GM18867 (cell line): ENCODE results near the gene BBC3.

ENCODE experiments used
- ATAC-seq: cut with Tn5 transposase; IDR thresholded peaks from one replicate; pipeline ENCODE4 v1.9.1; 2021; ENCODE audit warnings: mild to moderate bottlenecking, moderate library complexity; ENCODE audit not compliant: unreplicated experiment

BBC3 gene

DNA sequence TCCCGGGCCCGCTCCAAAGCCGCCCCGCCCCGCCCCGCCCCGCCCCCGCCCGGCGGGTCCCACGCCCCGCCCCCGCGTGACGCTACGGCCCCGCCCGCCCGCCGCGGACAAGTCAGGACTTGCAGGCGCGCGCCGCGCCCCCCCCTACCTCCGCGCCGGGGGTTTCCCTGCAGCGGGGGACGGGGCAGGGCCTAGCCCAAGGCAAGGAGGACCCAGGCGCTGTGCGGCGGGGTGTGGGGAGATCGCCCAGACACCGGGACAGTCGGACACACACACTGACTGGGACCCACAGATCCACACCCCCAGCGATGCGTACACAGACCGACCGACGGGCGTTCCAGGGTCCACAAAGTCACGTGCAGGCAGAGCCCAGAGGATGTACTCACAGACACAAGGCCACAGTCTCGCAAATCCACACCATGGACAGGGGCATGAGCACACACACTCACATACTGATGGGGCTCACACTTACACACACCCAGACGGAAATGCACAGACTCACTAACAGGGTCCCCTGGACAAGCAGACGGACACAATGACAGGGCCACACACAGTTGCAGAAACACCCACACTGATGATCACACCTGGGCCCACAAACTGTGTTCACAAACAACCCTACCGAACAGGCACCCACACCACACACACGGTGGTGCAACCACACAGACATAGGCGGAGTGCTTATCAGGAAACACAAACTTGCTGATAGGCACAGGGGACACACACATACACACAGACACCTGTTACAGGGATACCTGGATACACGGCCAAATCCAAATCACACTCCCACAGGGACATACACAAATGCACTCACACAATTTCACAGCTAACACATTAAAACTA is 436 bp upstream of the BBC3 start:
- peak; percentile 45 for ATAC-seq

DNA sequence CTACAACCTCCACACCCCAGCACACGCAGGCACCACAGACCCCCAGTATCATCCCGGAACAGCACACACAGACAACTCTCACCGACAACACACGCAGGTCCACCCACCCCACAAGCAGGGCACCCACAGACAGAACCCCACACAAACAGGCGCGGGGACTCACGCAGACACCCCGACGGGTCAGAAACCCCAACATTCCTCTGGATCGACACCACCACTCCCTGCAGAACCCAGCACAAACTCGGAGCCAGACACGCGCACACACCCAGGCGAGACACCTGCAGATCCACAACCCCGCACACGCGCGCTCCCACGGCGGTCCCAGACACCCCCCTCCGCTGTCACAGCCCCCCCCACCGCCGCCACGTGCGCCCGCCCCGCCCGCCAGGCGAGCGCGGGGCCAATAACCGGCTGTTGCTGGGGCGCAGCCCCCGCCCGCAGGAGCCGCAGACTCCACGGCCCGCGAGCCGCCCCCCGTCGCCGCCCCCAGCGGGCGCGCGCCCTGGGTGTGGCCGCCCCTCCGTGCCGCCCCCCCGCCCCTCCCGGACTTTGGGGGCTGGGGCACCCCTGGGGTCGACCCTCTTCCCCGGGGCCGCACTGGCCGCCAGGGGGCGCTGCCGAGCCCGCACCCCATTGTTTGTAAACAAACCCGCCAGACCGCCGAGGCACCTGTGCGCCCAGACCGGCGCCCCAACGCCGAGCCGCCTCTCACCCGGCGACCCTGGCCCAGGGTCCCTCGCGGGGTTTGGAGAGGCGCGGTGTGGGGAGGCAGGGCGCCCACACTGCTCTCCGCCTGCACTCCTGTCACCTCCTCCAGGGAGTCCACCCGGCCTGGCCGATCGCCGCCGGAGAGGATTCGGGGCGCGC is 712 bp downstream of the BBC3 start:
- peak; percentile 24 for ATAC-seq

DNA sequence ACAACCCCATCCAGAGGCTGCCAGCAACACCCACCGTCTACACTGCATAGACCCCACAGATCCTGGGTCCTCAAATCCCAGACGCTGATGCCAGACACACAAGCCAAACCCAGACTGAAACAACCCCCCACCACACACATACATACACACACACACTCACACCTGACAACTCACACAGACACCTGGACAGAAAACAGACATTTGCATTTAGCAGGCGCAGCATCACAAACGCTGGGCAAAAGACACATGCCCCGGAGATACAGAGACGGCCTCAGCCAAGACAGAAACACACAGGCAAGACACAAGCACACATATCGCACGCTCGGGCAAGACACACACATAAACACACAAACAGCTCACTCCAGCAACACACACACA is 1.3 kb downstream of the BBC3 start:
- ATAC-seq: no peak

DNA sequence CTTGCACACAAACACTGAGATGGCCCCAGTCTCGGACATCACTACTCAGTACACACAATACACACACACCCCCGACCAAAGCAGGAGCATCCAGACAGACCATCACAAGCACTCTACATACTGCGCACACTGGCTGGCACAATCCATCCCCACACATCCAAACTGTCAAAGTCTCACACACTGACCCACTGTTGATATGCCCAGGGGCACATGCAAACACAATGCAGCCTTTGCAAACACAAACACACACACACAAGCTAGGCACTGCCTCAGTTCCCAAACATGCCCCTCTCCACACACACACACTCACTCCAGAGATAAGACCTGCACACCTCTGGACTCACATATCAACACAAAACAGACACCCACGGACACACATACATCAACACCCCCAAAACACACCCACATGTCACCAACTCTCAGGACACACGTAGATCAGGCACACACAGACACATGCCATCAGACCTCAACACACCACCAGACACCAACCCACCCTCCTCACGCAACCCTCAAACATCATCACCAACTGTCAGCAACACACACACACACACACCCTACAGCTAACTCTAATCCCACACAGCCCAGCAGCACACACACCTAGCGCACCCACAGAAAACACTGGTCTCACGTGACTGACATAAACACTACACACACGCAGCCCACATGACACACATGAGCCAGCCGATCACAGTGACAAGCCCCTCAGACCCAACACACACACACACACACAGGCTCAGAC is 1.9 kb downstream of the BBC3 start:
- no peak for ATAC-seq

DNA sequence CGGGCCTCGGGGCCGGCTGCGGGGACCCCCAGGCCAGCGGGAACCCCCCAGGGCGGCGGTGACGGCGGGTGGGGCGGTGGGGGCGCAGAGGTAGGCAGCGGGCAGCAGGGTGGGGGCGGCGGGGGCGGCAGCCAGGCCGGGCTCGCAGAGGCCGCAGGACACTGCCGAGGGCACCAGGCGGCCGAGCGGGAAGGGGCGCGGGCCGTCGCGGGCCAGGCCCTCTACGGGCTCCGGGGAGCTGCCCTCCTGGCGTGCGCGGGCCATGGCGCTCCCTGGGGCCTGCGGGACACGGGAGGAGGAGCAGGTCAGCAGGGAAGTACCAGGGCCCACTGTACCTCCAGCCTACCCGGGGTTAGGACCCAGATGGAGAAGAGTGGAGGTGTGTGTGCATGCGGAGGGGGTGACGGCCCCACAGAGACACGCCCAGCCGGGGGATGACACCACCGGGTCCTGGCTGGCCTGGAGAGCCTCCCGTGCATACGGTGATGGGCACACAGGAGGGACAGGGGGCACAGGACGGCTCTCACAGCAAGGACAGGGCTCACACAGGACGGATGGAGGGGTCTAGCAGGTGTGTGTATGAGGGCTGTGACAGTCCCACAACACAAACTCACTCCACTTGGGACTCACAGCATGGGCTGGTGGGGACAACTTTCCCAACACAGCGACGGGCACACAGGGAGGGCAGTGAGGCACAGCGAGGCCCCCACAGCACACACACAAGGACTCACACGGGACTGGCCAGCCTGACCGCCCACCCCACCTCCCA is 2.6 kb downstream of the BBC3 start:
- ATAC-seq: no peak

DNA sequence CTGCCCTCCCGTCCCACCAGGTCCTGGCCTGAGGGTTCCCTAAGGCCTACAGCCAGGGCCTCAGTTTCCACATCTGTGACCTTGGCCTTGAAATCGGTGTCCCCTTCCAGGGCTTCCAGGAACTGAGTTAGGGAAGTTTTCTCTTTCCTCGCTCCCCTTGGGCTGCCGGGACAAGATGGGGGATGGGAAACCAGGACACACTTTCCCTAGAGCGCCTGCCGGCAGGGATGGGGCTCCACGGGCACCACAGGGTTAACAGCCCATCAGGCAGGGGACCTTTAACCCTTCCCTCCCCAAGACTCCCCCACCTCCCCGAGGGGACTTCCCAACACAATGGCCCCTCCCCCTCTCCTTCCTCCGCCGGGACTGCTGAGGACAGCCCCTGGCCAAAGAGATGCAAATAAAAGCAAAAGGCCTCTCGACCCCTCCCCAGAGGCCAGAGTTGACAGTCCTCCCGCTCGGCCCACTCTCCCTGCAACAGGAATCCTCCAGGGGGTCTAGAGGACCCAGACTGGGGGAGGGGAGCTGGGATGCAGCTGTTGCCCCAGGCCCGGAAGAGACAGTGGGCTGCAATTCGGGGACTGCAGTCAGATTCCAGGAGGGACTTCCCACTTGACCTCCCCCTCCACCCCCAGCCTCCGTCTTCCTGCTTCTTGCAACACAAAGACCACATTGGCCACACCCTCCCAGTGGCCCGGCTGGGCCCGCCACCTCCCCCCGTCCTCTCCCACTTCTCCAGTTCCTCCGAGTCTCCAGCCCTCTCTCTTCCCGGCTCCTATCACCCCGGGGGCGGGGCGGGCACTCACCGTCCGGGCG is 3.4 kb downstream of the BBC3 start:
- ATAC-seq: no peak

DNA sequence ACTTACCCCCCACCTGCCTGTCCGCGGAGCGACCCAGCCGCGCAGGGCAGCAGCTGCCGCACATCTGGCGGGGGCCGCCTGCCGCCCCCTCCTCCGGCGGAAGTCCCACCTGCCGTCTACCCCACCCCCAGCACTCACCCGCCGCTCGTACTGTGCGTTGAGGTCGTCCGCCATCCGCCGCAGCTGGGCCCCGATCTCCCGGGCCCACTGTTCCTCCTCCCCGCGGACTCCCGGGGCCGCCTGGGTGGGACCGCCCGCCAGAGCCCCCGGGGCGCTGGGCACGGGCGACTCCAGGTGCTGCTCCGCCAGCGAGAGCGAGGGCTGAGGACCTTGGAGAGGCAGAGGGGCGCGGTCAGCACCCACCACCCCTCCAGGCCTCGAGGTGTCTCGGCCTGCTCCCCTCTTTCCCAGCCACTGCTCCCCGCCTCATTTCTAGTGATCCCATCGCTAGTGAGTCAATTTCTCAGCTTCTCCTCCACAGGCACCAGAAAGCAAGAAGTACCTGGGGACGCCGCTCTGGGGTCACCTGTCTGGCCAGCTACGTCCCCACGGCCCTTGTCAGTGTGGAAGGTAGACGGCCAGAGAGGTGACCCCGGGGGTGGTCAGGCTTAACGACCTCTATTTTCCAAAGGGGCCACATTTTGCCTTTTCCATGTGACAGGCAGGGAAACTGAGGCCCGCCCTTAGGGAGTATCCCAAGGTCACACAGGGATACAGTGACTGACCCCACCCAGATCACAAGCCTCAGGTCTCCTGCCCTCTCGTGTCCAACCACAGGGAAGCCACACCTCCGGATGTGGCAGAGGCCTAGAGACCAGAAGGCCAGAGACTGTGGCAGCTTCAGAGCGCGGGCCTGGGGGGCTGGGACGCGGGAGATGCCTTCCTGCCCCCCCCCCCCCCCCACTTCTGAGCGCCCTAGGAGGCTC is 4.3 kb downstream of the BBC3 start:
- no peak for ATAC-seq

DNA sequence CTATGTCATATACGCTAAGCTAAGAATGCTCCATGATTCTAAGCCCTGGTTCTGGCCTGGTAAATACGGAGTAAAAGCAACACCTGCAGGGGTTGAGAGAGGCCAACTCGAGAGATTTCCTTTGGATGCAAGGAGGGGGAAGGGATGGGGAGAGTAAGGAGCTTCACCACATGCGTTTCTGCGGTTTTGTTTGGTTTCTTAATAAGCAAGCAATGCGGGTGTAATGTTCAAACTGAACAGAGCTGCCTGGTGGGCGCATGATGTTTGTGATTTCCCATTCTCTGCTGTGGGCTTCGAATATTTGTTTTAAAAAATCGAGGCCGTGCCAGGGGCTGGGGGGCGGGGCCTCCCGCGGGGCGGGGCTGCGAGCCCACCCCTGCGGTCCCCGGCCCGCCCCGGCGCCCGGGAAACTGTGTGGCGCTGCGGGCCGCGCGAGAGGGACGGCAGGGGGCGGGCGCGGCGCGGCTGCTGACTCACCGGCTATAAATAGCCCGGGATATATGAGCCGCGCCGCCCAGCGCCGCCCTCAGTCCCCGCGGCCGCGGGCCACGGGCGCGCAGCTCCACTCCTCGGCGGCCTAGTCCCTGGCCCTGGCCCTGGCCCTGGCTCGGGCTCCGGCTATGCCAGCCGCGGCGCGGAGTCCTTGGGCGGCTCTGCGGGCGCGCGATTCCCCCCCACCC is 5.1 kb downstream of the BBC3 start:
- peak; percentile 49 for ATAC-seq

DNA sequence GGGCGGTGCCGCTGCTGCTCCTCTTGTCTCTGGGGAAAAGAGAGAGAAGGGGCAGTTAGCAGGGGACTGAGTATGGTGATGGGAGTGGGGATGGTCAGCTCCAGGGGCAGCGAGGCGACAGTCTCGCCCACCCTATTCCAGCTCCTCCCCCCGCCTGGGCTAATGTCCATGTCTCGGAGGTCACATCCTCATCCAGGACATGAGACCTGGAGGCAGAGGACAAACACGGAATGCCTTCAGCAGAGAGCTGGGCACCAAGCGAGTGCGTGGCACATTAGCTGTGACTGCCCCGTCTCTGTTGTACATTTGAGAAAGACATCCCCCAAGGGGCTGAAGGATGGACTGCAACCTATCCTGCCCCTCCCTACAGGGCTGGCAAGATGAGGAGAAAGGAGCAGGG is 9.1 kb downstream of the BBC3 start:
- ATAC-seq: no peak

DNA sequence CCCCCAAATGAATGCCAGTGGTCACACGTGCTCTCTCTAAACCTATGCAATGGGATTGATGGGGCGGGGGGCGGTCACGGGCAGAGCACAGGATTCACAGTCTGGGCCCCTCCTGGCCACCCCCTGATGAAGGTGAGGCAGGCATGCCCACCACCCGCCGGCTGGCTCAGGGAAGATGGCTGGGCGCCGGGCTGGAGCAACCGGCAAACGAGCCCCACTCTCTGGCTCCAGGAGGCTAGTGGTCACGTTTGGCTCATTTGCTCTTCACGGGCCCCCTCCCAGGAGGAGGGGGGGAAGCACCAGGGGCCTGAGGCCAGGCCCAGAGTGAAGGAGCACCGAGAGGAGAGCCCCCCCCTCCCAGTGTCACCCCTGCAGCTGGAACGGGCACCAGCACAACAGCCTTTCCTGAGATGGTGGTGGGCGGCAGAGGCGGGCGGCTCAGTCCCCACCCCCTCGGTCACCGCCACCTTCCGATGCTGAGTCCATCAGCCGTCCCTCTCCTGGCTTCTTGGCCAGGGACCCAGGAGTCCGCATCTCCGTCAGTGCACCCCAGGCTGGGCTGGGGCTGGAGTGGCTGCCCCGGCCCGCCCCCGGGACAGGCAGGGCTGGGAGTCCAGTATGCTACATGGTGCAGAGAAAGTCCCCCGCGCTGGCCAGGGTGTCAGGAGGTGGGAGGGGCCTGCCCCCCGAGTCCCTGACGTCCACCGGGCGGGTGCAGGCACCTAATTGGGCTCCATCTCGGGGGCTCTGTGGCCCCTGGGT is 9.7 kb downstream of the BBC3 start:
- ATAC-seq: no peak

DNA sequence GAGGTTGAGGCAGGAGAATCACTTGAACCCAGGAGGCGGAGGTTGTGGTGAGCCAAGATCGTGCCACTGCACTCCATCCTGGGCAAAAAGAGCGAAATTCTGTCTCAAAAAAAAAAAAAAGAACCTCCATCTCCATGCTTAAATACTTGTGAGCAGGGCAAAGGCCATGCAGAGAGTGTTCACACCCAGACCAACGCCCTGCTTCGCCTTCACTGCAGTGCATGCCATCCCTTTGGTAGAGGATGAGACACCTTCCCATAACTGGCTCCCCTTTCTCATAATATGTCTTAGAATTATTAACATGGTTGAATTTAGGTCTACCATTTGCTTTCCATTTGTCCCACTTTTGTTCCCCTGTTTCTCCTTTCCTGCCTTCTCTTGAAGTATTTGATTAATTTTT is 15.4 kb downstream of the BBC3 start:
- no peak for ATAC-seq

DNA sequence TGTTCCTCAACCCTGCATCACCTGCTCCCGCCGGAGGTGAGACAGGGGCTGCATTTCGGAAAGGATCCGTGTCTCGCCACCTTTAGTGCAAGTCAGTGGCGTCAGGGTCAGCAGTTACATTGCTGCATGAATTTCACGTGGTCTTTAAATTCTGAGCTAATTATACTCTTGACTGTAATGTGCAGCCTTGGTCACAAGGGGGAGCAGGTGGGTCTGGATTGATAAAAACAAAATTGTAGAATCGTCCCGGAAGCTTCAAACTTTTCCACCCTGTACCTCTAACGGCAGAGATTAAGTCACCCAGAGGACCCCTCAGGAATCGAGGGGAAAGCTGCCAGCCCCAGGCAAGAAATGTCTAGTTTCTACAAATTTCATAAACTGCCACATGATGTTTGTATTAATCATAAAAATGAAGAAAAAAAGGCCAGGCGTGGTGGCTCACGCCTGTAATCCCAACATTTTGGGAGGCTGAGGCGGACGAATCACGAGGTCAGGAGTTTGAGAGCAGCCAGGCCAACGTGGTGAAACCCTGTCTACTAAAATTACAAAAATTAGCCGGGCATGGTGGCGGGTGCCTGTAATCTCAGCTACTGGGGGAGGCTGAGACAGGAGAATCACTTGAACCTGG is 20.2 kb downstream of the BBC3 start:
- ATAC-seq: no peak

DNA sequence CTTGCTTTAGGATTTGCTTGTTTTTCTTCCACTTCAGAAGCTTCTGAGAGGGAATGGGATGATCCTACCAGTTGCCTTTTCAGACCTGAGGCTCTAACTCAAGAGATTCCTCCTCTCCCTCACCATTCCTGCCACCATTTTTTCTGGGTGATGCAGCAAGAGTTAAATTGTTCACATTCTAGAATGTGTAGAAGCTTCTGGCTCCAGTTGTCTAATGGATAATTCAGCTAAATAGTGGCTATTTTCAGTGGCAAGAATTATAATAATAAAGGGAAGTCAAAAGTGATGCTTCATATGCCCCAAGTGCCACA is 20.9 kb downstream of the BBC3 start:
- ATAC-seq: no peak

DNA sequence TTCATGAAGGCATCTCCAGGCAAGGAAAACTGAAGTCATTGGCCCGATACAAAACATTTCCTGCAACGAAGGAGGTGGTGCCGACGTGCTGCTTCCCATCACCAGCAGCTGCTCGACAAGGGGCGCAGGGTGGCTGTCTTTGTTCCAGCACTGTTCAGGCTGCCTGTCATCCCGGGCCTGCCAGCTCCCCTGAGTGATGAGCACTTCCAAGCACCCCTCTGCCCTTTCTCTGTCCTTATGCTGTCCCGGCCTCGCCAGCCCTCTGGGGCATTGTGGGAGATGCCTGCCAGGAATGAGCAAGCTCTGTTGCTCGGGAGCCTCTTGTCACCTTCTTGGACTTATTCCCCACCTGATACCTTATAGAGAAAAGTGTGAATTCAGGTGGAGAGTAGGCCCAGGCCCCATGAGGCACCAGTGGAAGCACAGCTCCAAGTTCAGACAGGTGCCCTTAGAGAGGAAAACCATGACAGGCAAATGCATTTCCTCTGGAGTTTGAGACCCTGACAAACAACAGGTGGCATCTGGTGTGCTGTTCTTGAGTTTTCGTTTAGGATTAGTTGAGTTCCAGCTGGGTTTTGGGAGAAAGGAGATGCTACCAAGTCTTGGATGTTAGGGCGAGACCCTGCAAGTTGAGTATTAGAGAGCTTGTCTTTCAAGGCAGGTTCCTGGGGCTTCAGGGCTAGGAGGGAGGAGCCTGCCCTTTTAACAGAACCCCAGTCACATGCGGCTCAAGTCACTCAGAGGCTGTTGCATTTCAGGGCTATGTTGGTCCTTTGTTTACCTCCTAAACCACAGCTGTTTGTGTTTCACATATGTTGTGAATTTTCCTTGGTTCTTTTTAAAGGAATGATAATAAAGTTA is 21.4 kb downstream of the BBC3 start:
- no peak for ATAC-seq

DNA sequence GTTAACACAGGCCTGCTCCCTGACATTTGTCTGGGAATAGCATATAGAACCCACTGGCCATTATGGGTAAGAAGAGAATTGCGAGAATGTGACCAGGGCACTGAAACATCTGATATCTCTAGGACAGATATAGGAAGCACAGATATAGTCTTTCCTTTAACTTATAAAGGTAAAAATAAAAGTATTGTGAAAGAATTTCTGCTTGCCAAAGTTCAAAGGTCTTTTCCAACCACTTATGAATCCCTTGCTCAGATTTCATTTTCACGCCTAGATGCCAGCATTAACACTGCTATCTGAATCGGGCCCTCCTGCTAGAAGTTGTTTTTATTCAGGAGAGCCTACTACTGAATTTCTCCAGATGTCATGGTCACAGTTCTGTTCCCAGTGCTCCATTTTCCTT is 27.7 kb downstream of the BBC3 start:
- ATAC-seq: no peak

DNA sequence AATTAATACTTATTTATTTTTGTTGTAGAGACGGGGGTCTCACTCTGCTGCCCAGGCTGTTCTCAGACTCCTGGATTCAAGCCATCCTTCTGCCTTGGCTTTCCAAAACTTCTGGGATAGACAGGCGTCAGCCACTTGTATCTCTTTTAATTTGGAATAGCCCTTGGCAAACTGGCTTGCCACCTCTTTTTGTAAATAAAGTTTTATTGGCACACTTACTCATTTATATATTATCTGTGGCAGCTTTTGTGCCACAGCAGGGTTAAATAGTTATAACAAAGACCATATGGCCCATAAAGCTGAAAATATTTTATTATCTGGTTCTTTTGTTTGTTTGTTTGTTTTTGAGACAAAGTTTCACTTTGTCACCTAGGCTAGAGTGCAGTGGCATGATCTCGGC is 30.5 kb downstream of the BBC3 start:
- ATAC-seq: no peak
